GM12878 (cell line): Measurements from ENCODE around the gene CLEC16A.

Source experiments
- BHLHE40 ChIP-seq, 2 experiments: fragments of 450-650 bp in 1 of 2; IDR thresholded peaks; 2 replicates each; pipeline ENCODE4 v1.6.1; 2011 to 2017; ENCODE audit warnings: low read depth in 2 of 2, borderline replicate concordance in 1 of 2, improper control_type of control experiment in 1 of 2, low read length in 1 of 2, mild to moderate bottlenecking in 1 of 2
- MEF2B ChIP-seq: fragments of 450-650 bp; IDR thresholded peaks from 2 replicates; pipeline ENCODE4 v1.6.1; 2018; ENCODE audit warnings: mild to moderate bottlenecking, moderate library complexity; ENCODE audit not compliant: partially characterized antibody, poor library complexity, severe bottlenecking
- NFYB ChIP-seq: IDR thresholded peaks from 2 replicates; pipeline ENCODE4 v1.6.1; 2011; ENCODE audit warnings: low read depth, mild to moderate bottlenecking, low read length, improper control_type of control experiment, moderate library complexity; ENCODE audit not compliant: insufficient read depth
- POLR2AphosphoS5 ChIP-seq: IDR thresholded peaks from 2 replicates; pipeline ENCODE4 v1.6.1; 2011; ENCODE audit warnings: mild to moderate bottlenecking, low read length, inconsistent platforms
- ZBED1 ChIP-seq: IDR thresholded peaks from 2 replicates; pipeline ENCODE4 v1.6.1; 2016; ENCODE audit warnings: borderline replicate concordance
- ZNF24 ChIP-seq: fragments of 450-650 bp; IDR thresholded peaks from 2 replicates; pipeline ENCODE4 v1.6.1; 2017; ENCODE audit warnings: antibody characterized with exemption, mild to moderate bottlenecking
- TF ChIP-seq, protein P1 (sequence below), 3 experiments: IDR thresholded peaks in 2 of 3; conservative IDR thresholded peaks in 1 of 3; 2 replicates each; pipeline ENCODE4 v1.5.1; 2011; ENCODE audit warnings: low read depth in 3 of 3, low read length in 3 of 3, mild to moderate bottlenecking in 3 of 3, control low read depth in 2 of 3, moderate library complexity in 2 of 3, inconsistent platforms in 1 of 3, mixed read lengths in 1 of 3; ENCODE audit not compliant: control insufficient read depth in 2 of 3, insufficient read depth in 1 of 3; ENCODE audit errors: extremely low read depth in 1 of 3

DNA sequence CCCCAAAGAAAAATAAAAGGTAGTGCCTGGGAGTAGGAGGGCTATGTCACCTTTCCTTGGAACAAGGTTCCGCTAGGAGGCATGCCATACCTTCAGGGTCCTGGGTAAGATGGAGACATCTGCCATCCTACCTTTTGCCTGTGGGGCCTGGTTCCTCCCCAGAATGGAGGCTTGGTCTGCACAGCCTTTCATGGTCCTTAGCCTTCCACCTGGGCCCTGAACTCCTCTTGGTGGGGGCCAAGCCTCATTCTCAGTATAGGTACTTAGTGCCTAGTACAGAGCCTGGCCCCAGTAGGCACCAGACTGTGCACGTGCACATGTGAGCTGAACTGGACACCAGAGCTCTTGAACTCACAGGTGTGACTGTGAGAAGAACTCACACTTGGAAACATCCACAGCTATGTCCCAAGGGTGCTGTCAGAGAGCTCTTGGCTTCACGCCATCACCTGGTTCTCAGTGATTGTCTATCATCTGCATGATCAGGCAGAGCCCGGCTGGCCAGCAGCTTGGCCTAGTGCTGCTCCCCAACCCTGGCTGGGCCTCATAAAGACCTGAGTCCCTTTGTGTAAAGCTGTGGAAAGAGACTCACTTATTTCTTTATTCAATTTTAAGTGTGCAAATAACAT lies 168.5 kb downstream of the CLEC16A start:
- TF ChIP-seq BHLHE40 (IDR thresholded peaks at IDR 0.05; ENCODE audit: borderline replicate concordance in 1 of 2, low read depth in 2 of 2, low read length in 1 of 2) (peak; percentile 70 to 94; a peak in 3 of 4 replicates), POLR2AphosphoS5 (peak; percentile 51; the same call in 1 of the 2 replicates), ZNF24 (no peak), MEF2B (peak; percentile 97), NFYB (no peak), ZBED1 (no peak)
- TF ChIP-seq, protein P1, sequence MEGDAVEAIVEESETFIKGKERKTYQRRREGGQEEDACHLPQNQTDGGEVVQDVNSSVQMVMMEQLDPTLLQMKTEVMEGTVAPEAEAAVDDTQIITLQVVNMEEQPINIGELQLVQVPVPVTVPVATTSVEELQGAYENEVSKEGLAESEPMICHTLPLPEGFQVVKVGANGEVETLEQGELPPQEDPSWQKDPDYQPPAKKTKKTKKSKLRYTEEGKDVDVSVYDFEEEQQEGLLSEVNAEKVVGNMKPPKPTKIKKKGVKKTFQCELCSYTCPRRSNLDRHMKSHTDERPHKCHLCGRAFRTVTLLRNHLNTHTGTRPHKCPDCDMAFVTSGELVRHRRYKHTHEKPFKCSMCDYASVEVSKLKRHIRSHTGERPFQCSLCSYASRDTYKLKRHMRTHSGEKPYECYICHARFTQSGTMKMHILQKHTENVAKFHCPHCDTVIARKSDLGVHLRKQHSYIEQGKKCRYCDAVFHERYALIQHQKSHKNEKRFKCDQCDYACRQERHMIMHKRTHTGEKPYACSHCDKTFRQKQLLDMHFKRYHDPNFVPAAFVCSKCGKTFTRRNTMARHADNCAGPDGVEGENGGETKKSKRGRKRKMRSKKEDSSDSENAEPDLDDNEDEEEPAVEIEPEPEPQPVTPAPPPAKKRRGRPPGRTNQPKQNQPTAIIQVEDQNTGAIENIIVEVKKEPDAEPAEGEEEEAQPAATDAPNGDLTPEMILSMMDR (IDR thresholded peaks at IDR 0.05 in 2 of 3, conservative IDR thresholded peaks at IDR 0.05 in 1 of 3; ENCODE audit: control insufficient read depth in 2 of 3, extremely low read depth in 1 of 3, insufficient read depth in 1 of 3, low read depth in 3 of 3, low read length in 3 of 3): no peak
